Astrocyte of the spinal cord (primary cell): ENCODE results near the gene WASF2.
"Not testable (repeated sequence)": the region's sequence is repeated elsewhere in the genome, so short reads cannot be mapped to it uniquely, and the experiment has no call there.

Experiments used
- DNase-seq: peaks from one replicate; pipeline ENCODE4 v3.0.0; 2011; ENCODE audit warnings: low read depth, low spot score
- H3K4me3 ChIP-seq: 2 replicates; pipeline ENCODE4 v1.5.1; 2011; ENCODE audit warnings: low read depth, mild to moderate bottlenecking, low read length, moderate library complexity
- CTCF ChIP-seq: IDR thresholded peaks from 2 replicates; pipeline ENCODE4 v1.5.1; 2012; ENCODE audit warnings: low read depth, mild to moderate bottlenecking, low read length, inconsistent platforms
- in situ Hi-C: cut with HindIII; loops from 2 replicates; pipeline ENCODE4 v1.10.0; 2017; ENCODE audit warnings: low sequenced_read_pairs

The WASF2 gene

DNA sequence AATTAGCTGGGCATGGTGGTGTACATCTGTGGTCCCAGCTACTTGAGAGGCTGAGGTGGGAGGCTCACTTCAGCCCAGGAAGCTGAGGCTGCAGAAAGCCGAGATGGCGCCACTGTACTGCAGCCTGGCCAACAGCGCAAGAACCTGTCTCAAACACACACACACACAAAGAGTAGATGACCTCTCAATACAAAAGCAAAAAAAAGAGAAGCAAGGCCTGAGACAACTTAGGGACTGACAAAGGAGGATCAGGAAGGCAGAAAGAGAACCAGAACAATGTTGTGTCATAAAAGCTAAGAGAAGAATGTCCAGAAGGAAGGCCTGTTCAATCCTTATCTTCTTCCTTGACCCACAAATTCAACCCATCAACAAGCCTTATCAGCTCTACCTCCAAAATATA, 18.5 kb downstream of the WASF2 start:
- in situ Hi-C loops, result no loop called here
- no peak for DNase-seq

DNA sequence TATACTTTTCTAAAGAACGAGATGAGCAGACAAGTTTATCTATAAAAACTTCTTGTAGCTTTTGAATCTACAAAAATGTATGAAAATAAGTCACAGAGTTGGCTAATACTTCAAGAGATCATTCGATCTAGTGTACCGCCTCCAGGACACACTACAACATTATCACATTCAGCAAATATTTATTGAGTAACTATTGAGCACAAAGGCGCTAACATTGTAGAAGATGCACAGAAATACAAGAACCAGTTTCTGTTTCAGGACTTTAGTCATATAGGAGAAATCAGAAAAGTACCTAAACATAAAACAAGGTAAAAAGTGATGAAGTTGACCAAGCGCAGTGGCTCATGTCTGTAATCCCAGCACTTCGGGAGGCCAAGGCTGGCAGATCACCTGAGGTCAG, 20.6 kb downstream of the WASF2 start:
- no peak for TF ChIP-seq CTCF
- in situ Hi-C loops, result no loop called here
- no peak for DNase-seq
- H3K4me3 ChIP-seq, result no peak overlapping the region

More for the DNA sequence above, 18.5 kb downstream of the WASF2 start:
- H3K4me3 ChIP-seq, result no peak overlapping the region
- TF ChIP-seq CTCF, result no peak

DNA sequence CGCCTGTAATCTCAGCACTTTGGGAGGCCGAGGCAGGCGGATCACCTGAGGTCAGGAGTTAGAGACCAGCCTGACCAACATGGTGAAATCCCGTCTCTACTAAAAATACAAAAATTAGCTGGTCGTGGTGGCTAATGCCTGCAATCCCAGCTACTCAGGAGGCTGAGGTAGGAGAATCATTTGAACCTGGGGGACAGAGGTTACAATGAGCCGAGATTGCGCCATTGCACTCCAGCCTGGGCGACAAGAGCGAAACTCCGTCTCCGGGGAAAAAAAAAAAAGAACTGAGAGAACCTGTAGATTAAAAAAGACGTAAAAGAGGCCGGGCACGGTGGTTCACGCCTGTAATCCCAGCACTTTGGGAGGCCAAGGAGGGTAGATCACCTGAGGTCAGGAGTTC, 21.6 kb downstream of the WASF2 start:
- in situ Hi-C loops, DNase-seq: not testable (repeated sequence)

DNA sequence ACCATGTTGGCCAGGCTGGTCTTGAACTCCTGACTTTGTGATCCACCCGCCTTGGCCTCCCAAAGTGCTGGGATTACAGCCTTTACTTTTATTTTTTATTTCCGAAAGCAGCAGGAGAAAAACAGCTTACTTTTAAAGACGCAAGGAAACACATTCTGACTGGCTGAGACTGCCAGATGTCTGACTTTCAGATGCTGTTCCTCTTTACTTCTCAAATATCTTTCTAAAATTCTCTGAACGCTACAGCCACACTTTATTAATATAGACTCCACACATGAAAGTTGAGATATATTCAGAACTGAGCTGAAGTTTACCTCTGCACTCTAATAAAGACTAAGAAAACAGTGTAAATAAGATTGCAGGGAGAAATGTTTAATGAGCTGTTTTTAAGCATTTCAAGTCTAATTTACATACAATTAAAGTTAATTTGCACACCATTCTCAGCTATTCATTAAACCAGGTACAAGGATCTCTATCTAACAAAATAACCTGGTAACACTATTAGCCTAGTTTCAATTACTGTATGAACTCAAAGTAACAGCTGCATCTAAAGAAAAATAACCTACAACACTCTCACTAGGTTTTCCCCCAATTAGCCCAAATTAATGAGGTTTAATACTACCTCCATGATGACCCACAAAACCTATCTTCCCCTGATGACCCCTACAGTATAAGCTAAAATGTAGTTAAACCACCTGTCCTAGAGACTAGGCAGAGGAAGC, 24.9 kb downstream of the WASF2 start:
- in situ Hi-C loops, result no loop called here

More for the DNA sequence above, 21.6 kb downstream of the WASF2 start:
- H3K4me3 ChIP-seq, result not testable (repeated sequence)

DNA sequence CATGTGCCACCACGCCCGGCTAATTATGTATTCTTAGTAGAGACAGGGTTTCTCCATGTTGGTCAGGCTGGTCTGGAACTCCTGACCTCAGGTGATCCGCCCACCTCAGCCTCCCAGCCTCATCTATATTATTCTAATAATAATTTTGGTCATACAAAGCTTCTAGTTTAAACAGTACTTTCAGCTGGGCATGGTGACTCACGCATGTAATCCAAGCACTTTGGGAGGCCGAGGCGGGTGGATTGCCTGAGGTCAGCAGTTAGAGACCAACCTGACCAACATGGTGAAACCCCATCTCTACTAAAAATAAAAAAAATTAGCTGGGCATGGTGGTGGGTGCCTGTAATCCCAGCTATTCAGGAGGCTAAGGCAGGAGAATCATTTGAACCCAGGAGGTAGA, 26.1 kb downstream of the WASF2 start:
- DNase-seq, H3K4me3 ChIP-seq, in situ Hi-C loops: not testable (repeated sequence)

More for the DNA sequence above, 24.9 kb downstream of the WASF2 start:
- TF ChIP-seq CTCF, result no peak
- no peak overlapping the region for H3K4me3 ChIP-seq
- no peak for DNase-seq

DNA sequence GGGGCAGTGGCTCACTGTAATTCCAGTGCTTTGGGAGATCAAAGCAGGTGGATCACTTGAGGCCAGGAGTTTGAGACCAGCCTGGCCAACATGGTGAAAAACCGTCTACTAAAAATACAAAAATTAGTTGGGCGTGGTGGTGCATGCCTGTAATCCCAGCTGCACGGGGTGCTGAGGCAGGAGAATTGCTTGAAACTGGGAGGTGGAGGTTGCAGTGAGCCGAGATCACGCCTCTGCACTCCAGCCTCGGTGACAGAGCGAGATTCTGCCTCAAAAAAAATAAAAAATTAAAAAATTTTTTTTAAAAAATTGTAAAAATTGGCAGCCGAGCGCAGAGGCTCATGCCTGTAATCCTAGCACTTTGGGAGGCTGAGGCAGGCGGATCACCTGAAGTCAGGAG, 31.4 kb downstream of the WASF2 start:
- in situ Hi-C loops, result not testable (repeated sequence)

GRCh38 chr1:27455139-27455811, 34.7 kb downstream of the WASF2 start:
- TF ChIP-seq CTCF, result no peak
- H3K4me3 ChIP-seq, result no peak overlapping the region
- DNase-seq, result no peak

More for the DNA sequence above, 31.4 kb downstream of the WASF2 start:
- DNase-seq, H3K4me3 ChIP-seq: not testable (repeated sequence)

GRCh38 chr1:27454610-27455009, 35.4 kb downstream of the WASF2 start:
- DNase-seq, result no peak
- TF ChIP-seq CTCF, result no peak
- in situ Hi-C loops, result no loop called here
- no peak overlapping the region for H3K4me3 ChIP-seq

More at GRCh38 chr1:27455139-27455811, 34.7 kb downstream of the WASF2 start:
- in situ Hi-C loops, result no loop called here
